Measurements from ENCODE around the gene MTCH1.

- TF ChIP-seq CTCF (IDR thresholded peaks at IDR 0.05): no peak
- no peak for TF ChIP-seq MAZ (IDR thresholded peaks at IDR 0.05; ENCODE audit: borderline replicate concordance, low read depth, low read length)
- TF ChIP-seq REST (IDR thresholded peaks at IDR 0.05): no peak
- TF ChIP-seq NFE2L2 (conservative IDR thresholded peaks at IDR 0.05; ENCODE audit: low read length): no peak
- no peak for TF ChIP-seq MAFK (IDR thresholded peaks at IDR 0.05; ENCODE audit: partially characterized antibody)
- TF ChIP-seq USF2 (IDR thresholded peaks at IDR 0.05): no peak
- TF ChIP-seq ELK1 (IDR thresholded peaks at IDR 0.05; ENCODE audit: low read depth, low read length): no peak
- no peak for TF ChIP-seq KDM1A (IDR thresholded peaks at IDR 0.05; ENCODE audit: low read depth)
- no peak for TF ChIP-seq PBX3 (IDR thresholded peaks at IDR 0.05)
- TF ChIP-seq JUN (IDR thresholded peaks at IDR 0.05): no peak
- no peak for TF ChIP-seq POLR2A (IDR thresholded peaks at IDR 0.05; ENCODE audit: low read length)
- no peak for TF ChIP-seq CEBPB (IDR thresholded peaks at IDR 0.05)
Observed at GRCh38 chr6:36984581-36985416, 1.2 kb downstream of the MTCH1 start.

Measured in A549 (cell line).